Measurements from ENCODE around the gene GOLGA3.
"Not testable (repeated sequence)": the region's sequence is repeated elsewhere in the genome, so short reads cannot be mapped to it uniquely, and the experiment has no call there.

The GOLGA3 gene

DNA sequence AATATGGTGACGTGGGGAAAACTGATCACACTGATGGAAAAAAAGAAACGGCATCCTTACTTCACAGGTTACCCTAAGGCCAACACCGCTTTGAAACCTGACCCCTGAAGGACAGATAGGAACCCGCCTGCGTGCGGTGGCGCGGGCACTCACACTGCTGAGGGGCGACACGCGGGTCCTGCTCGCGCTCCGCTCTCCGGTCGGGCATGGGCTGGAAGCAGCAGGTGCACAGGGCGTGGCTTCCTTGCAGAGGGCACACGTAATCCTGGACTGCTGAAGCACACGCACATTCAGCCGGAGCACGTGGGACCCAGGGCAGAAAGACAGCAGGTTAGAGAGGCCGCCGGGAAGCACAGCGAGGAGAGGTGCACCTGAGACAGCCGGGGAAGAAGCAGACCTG is 22.8 kb upstream of the GOLGA3 start:
- TF ChIP-seq, protein P1, sequence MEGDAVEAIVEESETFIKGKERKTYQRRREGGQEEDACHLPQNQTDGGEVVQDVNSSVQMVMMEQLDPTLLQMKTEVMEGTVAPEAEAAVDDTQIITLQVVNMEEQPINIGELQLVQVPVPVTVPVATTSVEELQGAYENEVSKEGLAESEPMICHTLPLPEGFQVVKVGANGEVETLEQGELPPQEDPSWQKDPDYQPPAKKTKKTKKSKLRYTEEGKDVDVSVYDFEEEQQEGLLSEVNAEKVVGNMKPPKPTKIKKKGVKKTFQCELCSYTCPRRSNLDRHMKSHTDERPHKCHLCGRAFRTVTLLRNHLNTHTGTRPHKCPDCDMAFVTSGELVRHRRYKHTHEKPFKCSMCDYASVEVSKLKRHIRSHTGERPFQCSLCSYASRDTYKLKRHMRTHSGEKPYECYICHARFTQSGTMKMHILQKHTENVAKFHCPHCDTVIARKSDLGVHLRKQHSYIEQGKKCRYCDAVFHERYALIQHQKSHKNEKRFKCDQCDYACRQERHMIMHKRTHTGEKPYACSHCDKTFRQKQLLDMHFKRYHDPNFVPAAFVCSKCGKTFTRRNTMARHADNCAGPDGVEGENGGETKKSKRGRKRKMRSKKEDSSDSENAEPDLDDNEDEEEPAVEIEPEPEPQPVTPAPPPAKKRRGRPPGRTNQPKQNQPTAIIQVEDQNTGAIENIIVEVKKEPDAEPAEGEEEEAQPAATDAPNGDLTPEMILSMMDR (IDR thresholded peaks at IDR 0.05; ENCODE audit: low read depth, low read length): no peak
- no peak for DNase-seq (ENCODE audit: extremely low read depth, low read depth)

DNA sequence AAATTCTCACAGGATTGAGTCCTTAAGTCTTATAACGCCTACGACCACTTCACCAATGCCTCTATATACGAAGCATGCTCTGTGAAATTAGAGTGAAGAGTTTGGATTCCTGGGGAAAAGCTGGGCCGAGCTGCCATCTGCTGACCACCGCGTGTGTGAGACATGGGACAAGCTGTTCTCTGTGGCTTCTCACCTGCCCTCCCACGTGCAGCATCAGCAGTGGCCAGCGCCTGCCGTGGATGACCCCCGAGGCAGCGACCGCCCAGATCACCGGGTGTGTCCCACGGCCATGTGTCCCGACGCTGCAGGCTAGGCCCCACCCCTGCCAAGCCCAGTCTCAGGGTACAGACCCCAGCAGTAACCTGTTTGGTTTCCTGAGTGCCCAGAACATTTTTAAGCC is 21.6 kb upstream of the GOLGA3 start:
- TF ChIP-seq, protein P1 (IDR thresholded peaks at IDR 0.05; ENCODE audit: low read depth, low read length): no peak
- no peak for DNase-seq (ENCODE audit: extremely low read depth, low read depth)

DNA sequence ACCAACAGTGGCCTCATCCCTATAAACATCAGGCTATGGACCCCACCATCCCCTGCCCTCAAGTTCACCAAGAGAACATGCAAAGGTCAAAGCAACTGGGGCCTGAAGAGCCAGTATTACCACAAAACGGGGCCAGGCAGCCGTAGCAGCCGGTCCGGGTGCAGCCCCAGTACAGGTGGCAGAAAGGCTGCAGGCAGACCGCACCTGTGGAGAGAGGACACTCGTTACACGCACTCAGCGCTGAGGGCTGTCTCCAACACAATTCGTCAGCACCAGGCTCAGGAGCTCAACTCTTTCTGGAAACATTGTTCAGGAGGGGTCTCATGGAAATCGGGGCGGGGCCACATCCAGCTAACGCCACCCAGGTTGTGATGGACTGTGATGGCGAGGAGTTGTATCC is 19.9 kb upstream of the GOLGA3 start:
- TF ChIP-seq, protein P1 (IDR thresholded peaks at IDR 0.05; ENCODE audit: low read depth, low read length): no peak
- no peak for DNase-seq (ENCODE audit: extremely low read depth, low read depth)

DNA sequence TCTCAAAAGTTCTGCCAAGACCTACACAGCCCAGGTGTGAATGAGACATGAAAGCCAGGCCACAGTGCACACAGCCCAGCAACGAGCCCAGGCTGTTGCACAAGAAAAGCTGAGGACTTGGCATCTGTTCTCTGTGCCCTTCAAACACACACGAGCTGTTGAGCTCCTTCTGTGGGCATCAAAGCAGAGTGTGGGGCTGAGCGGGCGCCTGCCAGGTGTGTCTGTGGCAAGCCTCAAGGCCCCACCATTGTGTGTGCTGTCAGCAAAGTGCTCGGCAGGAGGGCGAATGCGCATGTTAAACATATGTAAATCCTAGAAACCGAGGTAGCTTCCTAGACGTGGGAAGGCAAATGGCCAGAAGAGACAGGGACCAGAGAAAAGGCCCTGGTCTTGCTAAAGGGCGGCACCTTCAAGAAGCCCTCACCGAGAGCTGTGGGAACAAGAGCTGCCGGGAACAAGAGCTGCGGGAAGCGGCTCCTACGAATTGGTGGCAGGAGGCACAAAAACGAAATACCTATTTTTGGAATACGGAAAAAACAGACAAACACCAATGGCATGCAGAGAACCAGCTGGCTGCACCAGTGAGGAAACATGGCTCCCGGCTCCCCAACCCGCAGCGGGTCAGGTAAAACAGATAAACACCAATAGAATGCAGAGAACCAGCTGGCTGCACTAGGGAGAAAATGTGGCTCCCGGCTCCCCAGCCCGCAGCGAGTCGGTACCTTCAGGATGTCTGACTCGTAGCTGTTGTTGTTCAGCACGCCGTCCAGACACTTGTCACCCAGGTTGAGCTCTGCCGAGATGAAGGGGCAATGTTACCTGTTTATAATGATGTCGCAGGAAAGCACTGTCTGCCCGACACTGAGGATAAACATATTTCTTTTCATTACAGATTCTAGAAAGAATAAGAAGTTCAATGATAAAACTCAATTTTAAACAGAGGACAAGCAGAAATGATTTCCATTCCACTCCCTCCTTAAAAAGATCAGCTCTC is 19.0 kb upstream of the GOLGA3 start:
- no peak for DNase-seq (ENCODE audit: extremely low read depth, low read depth)
- TF ChIP-seq, protein P1 (IDR thresholded peaks at IDR 0.05; ENCODE audit: low read depth, low read length): no peak

DNA sequence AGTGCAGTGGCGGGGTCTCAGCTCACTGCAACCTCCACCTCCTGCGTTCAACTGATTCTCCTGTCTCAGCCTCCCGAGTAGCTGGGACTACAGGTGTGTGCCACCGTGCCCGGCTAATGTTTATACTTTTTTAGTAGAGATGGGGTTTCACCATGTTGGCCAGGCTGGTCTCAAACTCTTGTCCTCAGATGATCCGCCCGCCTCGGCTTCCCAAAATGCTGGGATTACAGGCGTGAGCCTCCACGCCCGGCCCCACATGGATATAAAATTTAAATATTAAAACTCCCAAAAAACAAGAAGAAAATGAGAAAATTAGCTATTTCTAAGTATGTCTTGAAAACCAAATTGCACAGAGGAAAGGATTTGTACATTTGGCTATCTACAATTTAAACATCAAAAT is 16.0 kb upstream of the GOLGA3 start:
- DNase-seq (ENCODE audit: extremely low read depth, low read depth): not testable (repeated sequence)

DNA sequence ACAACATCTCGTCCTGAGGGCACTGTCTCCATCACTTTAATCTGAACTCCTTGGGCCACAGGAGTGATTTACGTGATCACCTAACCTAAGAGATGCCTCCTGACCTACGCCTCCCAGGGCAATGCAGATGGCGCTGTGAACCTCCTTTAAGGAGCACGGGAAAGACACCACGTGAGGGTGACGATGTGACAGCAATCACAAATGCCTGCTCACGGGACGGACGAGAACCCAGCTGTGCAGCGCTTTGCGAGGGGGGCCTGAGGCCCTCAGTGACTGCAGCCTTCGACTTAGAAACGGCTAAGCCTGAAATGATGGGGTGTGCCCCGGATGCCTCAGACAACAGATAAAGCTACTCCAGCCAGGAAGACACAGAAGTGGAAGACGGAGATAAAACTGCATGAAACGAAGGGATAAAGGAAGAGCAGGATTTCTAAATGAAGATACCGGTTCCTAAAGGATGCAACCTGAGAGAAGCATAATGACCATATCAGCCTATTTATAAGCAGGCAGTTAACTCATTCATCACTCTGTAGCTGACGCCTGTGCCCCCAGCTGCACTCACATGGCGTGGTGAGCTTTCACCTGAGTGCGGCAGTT is 13.9 kb upstream of the GOLGA3 start:
- DNase-seq (ENCODE audit: extremely low read depth, low read depth): no peak
- TF ChIP-seq, protein P1 (IDR thresholded peaks at IDR 0.05; ENCODE audit: low read depth, low read length): no peak

DNA sequence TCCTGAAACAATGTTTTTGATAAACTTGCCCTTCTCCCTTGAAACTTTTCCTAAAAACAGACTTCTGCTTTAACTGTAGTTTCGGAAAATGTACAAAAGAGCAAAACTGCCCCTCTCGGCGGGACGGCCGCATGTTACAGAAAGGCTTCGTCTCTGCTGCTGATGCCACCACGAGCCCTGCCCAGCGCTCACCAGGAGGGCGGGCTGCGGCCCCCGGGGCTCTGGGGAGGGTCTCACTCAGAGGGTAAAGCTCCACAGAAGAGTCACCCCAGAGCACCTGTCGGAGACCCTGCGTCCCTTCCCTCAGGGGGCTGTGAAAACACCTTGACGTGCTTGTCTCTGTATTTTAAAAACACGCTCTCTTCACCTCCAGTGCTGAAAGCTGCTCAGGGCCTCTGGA is 12.5 kb upstream of the GOLGA3 start:
- DNase-seq (ENCODE audit: extremely low read depth, low read depth): no peak

More for the DNA sequence above, 12.5 kb upstream of the GOLGA3 start:
- TF ChIP-seq, protein P1 (IDR thresholded peaks at IDR 0.05; ENCODE audit: low read depth, low read length): no peak
